Hematopoietic multipotent progenitor cell treated with erythropoietin and hydrocortisone succinate and interleukin-3 and kit ligand, for 4 days (in vitro differentiated cells): ENCODE results near the gene SCAMP4.
A peak's percentile ranks its signal among the peaks of the same experiment; 100 is the strongest.
"Not testable (repeated sequence)": the region's sequence is repeated elsewhere in the genome, so short reads cannot be mapped to it uniquely, and the experiment has no call there.

Experiments
- DNase-seq: peaks from one replicate; pipeline ENCODE4 v3.0.0-alpha.2; 2015

SCAMP4 gene

DNA sequence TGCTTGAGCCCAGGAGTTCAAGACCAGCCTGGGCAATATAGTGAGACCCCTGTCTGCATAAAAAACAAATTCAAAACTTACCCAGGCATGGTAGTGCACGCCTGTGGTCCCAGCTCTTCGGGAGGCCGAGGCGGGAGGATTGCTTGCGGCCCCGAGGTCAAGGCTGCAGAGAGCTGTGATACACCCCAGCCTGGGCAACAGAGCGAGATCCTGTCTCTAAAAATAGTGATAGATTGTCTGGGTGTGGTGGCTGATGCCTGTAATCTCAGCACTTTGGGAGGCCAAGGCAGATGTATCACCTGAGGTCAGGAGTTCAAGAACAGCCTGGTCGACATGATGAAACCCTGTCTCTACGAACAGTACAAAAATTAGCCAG lies 37.9 kb upstream of the SCAMP4 start:
- DNase-seq: no peak

DNA sequence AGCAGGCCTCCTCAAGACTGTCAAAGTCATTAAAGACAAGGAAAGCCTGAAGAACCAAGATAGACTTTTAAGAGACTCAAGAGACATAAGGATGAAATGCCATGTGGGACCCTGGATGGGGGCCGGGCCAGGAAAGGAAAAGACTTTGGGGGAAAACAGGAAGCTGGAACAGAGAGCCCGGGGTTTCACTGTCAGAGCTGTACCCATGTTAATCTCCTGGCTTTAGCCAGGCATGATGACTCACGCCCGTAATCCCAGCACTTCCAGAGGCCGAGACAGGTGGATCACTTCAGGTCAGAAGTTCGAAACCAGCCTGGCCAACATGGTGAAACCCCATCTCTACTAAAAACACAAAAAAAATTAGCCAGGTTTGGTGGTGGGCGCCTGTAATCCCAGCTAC lies 36.2 kb upstream of the SCAMP4 start:
- no peak for DNase-seq

DNA sequence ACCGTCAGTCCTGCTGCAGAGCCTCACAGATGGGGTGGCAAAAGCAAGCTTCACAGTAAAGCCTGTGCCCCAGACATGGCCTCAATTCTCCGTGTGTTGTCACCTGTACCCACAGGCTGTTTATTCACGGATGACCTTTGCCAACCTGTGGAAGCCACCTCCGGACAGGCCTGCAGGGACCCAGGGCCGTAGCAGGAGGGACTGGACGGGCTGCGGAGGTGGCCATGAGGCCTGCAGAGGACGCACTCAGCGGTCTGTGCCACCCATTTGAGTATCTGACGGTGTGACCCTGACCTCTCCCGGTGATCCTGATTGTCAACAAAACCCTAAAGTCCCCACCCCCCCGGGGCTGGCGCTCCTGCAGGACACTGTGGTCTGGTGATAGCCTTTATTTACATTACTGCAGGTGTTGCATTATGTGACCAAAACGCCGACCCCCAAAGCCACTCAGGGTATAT lies 34.0 kb upstream of the SCAMP4 start:
- DNase-seq: no peak

DNA sequence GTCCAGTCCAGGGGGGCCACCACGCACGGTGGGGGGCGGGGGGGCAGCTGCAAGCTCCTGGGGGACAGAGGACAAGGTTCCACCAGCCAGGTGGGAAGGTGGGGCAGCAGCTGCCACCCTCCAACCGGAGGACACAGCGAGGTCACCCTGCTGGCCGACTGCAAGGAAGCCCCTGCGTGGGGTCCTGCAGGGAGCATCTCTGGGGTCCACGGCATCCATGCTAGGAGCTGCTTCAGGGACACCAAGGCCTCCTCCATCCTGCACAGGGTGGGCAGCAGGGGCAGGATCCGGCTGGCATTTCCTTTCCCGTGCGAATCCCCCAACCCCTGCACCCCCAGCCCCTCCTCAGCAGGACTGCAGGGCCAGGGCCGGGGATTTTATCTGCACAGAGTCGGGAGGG lies 33.6 kb upstream of the SCAMP4 start:
- no peak for DNase-seq

DNA sequence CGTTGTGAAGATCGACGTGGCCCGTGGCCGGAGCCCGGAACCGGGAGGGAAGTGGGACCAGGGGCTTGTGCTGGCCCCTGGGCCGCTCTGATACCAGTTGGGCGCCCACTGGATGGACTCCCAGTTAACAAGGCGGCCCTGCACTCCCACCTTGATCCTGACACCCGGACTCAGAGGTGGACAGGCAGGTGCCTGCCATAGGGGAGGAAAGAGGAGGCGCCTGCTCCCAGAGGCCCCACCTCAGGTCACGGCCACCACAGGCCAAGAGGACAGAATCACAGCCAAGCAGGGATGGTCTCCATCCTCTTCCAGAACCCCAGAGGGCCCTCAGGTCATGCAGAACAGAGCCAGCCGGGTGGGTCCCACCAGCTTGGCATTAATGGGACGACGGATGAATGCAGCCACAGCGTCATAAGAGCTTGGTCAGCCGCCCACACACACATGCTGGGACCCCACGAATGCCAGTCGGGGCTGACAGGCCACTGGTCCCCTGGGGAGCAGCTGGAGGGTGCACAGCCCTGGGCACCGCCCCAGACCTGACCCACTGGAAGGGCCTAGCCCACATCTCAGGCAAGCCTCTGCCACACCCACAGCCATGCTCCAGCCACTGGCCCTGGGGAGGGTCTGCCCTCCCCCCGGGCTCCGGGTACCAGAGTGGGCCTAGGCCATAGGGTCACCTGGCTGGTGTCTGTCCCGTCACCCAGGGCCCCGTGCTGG lies 32.2 kb upstream of the SCAMP4 start:
- DNase-seq: no peak

DNA sequence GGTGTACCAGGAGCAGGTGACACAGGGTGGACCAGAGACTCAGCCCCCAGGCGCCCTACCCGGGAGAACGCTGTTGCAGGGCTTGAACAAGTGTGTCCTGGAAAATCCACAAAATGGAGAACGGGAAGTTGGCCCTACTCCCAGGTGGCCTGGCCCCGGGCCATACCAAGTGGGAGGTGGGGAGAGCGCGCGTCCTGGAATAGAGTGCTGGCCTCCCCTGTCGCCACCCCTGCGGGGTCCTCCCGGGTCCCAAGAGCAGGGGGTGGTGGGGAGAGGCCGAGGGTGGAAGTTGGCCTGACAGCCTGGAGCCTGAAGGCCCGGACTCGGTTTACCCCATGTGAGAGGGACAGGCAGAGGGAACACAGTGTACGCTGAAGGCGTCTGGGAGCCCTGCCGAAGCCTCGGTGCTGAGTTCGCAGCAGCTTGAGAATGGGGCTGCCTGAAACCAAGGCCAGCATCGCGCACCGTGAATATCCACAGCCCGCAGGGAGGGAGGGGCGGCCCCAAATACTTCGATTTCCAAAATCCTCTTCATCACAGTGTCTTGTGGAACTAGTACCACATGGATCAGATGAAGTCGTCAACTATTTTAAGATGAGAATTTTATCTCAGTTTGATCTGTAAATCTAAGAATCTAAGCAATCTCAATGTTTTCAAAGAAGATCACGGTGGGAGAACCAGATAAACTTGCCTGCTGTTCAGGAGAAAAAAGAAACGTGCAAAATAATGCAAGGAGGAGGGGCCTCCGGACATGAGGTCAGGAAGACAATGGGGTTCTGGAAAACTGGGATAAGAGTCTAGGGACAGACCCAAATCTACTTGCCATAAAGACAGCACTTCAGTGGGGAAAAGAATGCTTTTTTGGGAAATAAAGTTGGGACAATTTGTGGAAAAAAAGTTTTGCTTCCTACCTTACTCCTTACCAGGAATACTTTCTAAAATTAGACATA lies 31.4 kb upstream of the SCAMP4 start:
- DNase-seq: no peak

DNA sequence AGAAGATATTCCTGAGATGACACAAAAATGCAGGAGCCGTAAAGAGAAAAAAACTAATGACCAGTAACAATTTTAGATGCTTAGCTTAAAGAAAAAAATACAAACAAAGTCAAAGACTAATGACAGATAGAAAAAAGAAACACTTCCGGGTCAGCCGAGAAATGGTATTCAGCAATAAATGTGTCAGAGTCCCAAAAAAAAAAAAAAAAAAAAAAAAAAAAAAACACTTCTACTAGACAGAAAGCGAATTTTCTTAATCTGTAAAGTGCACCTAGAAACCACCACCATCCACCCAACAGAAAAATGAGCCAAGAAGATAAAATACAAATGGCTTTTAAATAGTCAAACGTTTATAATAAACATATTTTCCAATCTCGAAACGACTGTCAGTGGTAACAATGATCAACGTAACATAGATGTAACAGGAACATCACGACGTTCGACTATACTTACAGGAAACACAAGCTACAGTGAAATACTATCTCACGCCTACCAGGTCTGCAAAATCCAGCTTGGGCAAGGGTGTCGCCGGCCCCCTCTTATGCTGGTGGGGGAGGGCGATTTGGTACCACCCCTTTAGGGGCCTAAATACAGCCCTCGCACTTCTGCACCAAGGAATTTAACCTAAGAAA lies 30.5 kb upstream of the SCAMP4 start:
- peak; percentile 78 for DNase-seq

DNA sequence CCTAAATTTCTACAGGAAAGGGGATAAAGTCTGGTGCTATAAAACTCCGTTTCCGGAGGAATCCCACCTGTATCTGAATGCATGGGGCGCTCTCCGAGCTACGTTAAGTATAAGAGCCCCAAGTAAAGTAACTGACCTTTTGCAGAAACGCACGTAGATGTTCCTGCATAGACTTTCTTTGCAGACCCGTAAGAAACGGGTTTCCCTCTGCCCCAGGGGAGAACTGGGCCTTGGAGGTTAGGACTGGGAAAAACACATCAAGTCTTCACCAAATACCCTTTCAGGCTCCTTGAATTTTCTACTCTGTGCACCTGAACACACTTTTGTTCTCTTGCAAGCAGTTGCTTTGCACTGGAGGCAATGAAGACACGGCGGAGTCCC lies 29.9 kb upstream of the SCAMP4 start:
- not testable (repeated sequence) for DNase-seq

DNA sequence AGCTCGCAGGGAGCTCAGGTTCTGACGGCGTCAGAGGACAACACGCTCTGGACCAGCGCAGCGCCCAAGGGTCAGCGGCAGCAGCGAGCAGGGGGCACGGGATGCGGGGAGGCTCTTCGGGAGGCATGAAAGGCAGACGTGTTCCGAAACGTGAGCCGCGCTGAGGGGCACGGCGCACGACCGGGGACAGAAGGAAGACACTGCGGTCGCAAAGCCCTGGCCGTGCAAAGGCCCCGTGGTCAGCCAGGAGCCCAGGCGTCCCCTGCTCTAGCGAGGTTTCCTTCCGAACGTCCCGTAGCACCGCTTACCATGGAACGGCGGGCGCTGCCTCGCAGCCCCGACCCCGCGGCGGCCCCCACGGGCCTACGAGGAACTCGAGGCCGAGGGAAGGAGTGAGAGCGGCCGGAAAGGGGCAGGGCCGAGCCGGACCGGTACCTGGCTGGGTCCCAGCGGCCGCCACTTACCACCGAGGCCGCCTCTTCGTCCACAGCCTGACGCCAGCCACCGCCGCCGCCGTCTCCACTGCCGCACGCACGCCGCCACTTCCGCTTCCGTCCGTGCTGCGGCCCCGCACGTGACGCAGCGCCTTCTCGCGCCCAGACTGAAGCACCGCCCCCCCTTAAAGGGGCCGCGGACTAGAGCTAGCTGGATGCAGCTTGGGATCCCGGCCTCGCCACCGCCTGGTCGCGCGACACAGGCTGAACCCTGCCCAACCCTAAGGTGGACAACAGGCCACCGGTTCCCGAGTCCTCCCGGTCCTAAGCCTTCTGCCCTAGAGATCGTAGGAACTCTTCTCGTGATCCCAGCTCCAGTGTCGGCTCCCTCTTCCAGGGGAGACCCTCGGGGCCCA lies 29.3 kb upstream of the SCAMP4 start:
- peak; percentile 98 for DNase-seq

DNA sequence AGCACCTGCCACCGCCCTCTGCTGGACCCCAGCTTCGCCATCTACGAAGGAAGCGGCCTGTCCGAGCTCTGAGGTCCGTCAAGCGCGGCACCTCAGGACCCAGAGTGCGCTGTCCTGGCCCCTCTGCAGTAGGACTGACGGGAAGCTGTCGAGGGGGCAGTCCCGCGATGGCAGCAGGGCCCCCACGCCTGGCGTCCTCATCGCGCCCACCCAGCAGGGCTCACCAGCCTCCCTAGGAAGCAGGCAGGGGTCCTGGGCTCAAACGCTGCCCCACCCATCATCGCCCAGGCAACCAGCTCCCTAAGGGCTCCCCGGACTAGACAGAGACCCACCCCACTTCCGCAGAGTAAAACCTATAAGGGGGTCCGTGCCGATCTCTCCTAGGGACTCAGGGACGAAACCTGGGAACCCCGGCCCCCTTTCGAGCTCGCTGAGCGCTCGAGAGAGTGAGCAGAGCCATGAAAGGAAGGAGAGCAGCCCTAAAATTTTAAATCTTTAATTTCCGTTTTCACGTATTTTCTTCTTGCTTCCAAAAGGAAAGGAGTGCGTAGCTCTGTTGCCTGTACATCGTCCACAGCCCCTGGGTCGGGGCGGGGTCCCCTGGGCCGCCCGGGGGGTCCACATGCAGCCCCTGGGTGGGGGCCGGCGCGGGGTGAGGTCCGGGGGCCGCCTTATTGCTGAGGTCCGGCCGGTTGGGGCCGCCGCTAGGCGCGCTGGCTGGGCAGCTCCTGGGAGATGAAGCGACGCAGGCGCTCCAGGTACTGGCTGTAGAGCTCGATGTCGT lies 28.5 kb upstream of the SCAMP4 start:
- not testable (repeated sequence) for DNase-seq

DNA sequence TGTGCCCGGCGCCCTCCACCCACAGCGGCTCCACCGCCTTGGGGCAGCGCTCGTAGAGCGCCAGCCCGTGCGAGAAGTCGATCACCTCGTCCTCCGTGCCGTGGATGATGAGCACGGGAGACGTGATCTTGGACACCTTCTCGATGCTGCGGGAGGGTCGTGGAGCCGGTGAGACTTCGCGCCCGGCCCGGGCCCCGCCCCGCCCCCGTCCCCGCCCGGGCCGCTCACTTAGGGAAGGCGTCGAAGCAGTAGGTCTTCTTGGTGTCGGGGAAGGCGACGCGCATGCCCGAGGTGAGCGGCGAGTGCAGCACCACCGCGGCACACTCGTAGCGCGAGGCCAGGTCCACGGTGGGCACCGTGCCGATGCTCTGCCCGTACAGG lies 27.9 kb upstream of the SCAMP4 start:
- not testable (repeated sequence) for DNase-seq

DNA sequence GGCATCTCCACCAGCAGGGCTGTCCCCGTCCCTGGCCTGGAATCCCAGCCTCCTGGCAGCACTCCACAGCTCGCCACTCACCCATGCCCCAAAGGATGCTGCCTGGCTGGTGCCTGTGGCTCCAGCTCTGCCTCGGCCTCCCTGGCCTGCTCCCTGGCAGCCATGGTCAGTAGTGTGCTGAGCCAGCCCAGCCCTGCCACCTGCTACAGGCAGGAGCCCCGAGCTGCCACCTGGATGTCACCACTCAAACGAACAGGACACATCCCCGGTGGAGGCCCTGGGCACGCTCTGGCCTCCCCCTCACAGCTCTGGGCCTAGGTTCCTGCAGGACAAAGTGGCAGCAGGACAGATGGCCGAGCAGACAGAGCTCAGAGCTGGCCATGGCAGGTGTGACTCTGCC lies 26.6 kb upstream of the SCAMP4 start:
- not testable (repeated sequence) for DNase-seq

DNA sequence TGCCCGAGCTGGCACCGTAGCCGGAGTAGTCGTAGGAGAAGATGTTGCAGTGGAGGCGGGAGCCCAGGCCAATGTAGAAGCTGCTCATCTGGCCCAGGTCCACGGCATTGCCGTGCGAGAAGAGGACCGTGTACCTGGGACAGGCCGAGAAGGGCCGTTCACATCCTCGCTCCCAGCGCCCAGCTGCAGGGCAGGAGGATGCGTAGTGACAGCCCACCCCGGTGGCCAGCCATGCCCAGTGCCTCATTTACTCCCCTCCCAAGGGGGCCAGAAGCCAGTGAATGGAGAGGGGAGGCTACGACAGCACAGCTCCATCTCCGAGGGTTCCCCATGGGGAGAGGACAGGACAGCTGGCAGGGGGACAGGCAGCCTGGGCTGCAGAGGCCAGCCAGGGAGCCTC lies 25.2 kb upstream of the SCAMP4 start:
- not testable (repeated sequence) for DNase-seq

DNA sequence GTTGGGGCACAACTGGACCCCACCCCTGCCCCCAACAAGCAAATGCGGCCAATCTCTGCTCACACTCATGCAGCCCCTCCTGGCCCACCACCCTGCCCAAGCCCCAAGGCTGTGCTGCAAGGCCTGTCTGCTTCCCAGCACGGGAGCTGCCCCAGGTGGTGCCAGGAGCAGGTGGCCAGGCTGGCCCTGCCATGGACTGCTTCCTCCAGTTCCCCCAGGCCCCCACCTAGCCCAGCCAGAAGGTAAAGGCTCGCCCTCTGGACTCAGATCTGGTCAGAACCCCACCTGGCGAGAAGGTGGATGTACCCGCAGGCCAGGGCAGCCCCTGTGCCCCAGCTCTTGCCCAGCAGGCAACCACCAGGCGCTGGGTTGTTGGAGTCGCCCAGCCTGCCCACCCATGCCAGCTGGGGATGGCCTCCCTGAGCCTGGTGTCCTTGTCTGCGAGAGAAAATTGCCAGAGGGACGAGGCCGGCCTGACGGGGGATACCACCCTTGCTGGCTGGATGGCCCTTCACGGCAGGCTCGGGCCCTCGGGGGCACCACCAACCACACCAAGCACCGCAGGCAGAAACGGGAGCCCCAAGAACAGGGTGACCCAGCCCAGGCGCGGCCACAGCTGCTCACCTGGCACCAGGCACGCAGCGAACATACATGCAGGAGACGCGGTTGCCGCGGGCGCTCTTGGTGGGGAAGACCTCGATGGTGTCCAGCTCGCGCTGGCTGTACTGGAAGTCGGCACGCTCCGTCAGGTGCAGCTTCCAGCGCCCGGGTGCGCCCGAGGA lies 24.4 kb upstream of the SCAMP4 start:
- no peak for DNase-seq

DNA sequence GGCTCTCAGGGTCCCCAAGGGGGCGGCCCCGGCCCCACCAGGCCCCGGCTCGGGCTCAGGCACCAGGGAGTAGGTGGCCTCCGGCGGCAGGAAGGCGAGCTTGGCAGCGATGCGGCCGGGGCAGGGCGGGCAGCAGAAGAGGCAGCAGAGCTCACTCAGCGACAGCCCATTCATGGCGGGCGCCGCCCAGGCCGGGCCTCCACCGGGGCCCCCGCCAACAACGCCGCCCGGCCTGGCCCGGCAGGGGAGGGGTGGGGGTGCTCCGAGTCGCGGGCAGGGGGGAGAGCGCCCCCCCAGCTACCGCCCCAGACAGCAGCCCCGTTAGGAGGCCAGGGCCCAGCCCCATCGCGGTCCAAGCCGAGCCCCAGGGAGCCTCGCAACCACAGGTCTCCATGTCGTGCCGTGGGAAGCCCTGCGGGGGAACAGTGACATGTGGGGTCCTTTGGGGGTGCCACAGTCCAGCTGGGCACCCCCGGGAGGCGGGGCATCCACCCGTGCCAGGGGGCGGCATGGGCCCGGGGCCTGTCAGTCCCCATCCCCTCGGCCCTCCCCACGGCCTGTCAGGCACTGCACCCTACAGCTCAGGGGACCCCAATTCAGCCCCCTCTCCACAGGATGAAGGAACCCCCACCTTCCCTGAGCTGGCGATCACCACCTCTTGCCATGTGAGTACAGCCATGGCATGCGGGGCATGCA lies 23.7 kb upstream of the SCAMP4 start:
- DNase-seq: not testable (repeated sequence)

DNA sequence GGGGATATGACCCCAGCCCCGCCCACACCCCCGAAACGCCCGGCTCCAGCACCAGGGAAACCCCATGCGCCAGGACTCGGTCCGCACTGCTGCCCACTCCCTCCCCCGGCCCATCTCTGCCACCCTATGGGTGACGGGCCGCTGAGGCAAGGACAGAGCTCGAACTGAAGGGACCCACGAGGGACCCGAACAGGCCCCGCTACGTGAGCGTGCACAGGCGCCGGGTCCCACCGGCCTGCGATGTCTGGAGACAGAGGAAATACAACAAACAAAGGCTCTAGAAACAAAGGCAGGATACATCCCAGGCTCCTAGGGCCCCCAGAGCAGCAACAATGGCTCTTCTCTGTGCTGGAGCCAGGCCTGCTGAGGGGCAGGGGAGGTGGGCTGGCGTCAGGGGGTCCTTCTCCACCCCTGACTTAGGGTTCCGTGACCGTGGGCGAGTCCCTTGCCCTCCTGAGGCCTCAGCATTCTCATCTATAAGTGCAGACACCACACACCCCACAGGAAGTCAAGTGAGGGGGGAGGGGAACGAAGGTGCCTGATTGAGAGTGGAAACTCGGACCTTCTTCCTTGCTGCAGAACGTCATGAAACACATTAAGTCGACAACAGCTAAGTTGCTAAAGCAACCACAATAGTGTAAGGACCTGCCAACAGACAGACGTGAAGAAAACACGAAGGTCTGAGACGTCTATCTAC lies 23.0 kb upstream of the SCAMP4 start:
- no peak for DNase-seq

DNA sequence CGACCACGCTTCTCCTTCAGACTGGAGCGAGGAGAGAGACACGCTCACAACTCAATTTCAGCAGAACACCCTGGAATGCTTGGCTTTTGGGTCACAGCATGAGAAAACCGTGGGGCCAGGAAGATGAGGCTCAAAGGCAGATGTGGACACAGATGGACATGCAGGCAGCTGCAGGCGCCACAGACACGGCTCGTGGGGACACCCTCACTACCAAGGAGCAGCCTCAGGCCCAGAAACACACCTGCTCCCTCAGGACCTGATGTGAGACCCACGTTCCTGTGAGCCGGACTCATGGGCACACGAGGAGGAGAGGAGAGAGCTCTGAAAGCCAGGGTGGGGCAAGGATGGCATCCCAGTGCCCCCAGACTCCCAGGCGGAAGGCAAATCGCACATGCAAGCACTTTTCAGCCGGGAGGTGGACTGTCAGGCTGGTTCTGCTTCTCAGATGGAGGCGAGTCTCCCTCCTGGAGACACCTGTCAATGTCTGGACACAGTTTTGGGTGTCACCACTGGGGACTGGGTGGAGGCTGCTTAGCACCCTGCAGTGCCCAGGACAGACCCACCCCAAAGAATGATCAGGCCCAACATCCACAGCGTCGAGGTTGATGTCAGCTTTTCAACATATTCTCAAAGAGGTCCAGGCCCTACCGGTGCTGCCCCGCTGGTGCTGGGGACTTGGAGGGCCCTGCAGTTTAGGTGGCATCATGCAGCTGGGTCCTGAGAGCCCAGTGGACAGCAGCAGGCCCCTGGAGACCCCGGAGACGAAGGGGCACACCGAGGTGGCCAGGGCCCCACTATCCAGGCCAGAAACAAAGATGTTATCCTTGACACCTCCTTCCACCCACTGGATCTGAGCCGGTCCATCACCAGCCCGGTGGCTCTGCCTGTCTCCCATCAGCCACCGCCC lies 22.2 kb upstream of the SCAMP4 start:
- no peak for DNase-seq

DNA sequence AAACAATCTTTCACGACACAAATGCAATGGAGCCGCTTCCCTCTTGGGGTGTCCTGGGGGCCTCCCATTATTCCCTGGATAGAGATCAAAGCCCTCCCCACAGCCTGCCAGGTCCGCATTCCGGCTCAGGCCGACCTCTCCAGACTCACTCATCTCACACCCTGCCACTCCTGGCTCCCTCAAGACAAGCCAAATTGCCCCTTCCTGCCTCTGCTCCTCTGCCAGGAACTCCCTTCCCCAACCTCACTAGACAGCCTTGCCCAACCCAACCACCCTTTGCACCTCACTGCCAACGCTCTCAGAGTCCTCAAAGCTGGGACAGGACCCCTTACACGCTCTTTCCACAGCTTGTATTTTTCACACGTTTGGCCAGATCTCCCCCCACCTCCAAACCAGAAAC lies 21.4 kb upstream of the SCAMP4 start:
- DNase-seq: no peak

DNA sequence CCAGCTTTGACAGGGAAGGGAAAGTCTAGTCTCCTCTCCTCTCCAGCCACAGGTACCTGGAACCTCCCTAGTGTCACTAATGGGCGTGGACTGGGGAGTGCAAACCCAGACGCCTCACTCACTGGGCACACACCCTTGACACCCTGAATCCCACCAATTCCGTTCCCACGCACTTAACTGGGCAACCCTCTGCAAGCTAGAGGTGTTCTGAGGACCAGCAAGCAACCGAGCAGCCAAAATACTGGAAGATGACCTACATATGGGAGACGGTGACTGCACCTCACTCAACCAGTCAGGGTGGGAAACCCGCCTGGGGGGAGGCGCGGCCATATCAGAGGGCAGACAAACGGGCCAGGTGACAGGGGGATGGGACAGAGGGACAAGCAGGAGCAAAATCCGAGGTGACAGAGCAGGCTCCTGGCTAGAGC lies 20.9 kb upstream of the SCAMP4 start:
- DNase-seq: no peak
